HFFc6 (cell line): ENCODE measurements around the gene FOXC1. TPM values are rescaled to one million over a fixed set of nuclear protein-coding genes. Genes with fewer than 3 reads are reported as not detected.

Experiments used
- DNase-seq: peaks from one replicate; pipeline ENCODE4 v3.0.0-alpha.2; 2018
- H3K27ac Mint-ChIP-seq: 2 replicates; pipeline ENCODE4 v1.8.0; 2020; ENCODE audit warnings: mild to moderate bottlenecking, mixed read lengths
- H3K27me3 Mint-ChIP-seq: 2 replicates; pipeline ENCODE4 v1.8.0; 2021; ENCODE audit warnings: mild to moderate bottlenecking, moderate library complexity, mixed read lengths; ENCODE audit not compliant: insufficient read depth
- H3K36me3 Mint-ChIP-seq: 2 replicates; pipeline ENCODE4 v1.8.0; 2021; ENCODE audit warnings: low read depth, mixed read lengths
- H3K4me1 Mint-ChIP-seq: 2 replicates; pipeline ENCODE4 v1.8.0; 2020; ENCODE audit warnings: low read depth, mixed read lengths
- H3K4me3 Mint-ChIP-seq: 2 replicates; pipeline ENCODE4 v1.8.0; 2020; ENCODE audit warnings: mild to moderate bottlenecking, moderate library complexity, mixed read lengths
- H3K9me3 Mint-ChIP-seq: 2 replicates; pipeline ENCODE4 v1.8.0; 2020; ENCODE audit warnings: mild to moderate bottlenecking, mixed read lengths
- total RNA-seq, 6 experiments: library from RNA; stranded (reverse); fragmentation: NEBNext Ultra II Directional; extraction: Animal tissue kit (Norgen Biotek cat#: 25700); gene quantifications; 2 replicates in 1 of 6; 3 replicates in 5 of 6; pipeline ENCODE4 v1.2.3, GENCODE V29; 2021
- TF ChIP-seq, protein P1 (sequence below): fragments of 200-600 bp; sonication (generic); IDR thresholded peaks from 2 replicates; pipeline ENCODE4 v1.5.0; 2021; ENCODE audit warnings: antibody characterized with exemption, mild to moderate bottlenecking

Gene FOXC1
- total RNA-seq, 6 experiments from 2014 or later, result 15.8 to 18.0 (median 16.9) TPM

DNA sequence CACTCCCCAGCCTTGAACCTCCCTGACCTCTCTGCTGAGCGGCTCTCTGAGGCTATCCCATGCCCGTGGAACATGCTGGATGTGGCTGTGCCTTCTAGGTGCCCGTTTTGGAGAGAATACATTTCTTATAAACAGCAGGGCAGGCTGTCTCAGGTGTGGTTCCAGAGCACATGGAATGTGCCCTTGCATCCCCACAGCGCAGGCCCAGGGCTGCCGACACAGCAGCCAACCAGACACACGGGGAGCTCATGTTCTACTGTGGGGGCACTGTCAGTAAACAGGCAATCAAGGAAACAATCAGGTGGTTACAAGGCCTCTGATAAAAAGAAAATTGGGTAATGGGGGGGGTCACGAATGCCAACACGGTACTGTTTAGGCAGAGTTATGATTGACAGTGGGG is 30.8 kb downstream of the FOXC1 start:
- H3K4me1 Mint-ChIP-seq, result peaks cover 7% of the 10 kb centered on the region
- peaks cover 3% of the 10 kb centered on the region for H3K27me3 Mint-ChIP-seq
- no peak for DNase-seq
- no peaks in the 10 kb centered on the region; the same call in 1 of the 2 replicates for H3K36me3 Mint-ChIP-seq
- H3K4me3 Mint-ChIP-seq, result no peak overlapping the region
- TF ChIP-seq, protein P1, sequence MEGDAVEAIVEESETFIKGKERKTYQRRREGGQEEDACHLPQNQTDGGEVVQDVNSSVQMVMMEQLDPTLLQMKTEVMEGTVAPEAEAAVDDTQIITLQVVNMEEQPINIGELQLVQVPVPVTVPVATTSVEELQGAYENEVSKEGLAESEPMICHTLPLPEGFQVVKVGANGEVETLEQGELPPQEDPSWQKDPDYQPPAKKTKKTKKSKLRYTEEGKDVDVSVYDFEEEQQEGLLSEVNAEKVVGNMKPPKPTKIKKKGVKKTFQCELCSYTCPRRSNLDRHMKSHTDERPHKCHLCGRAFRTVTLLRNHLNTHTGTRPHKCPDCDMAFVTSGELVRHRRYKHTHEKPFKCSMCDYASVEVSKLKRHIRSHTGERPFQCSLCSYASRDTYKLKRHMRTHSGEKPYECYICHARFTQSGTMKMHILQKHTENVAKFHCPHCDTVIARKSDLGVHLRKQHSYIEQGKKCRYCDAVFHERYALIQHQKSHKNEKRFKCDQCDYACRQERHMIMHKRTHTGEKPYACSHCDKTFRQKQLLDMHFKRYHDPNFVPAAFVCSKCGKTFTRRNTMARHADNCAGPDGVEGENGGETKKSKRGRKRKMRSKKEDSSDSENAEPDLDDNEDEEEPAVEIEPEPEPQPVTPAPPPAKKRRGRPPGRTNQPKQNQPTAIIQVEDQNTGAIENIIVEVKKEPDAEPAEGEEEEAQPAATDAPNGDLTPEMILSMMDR, result no peak
- H3K9me3 Mint-ChIP-seq, result no peaks in the 10 kb centered on the region
- H3K27ac Mint-ChIP-seq, result no peak overlapping the region

DNA sequence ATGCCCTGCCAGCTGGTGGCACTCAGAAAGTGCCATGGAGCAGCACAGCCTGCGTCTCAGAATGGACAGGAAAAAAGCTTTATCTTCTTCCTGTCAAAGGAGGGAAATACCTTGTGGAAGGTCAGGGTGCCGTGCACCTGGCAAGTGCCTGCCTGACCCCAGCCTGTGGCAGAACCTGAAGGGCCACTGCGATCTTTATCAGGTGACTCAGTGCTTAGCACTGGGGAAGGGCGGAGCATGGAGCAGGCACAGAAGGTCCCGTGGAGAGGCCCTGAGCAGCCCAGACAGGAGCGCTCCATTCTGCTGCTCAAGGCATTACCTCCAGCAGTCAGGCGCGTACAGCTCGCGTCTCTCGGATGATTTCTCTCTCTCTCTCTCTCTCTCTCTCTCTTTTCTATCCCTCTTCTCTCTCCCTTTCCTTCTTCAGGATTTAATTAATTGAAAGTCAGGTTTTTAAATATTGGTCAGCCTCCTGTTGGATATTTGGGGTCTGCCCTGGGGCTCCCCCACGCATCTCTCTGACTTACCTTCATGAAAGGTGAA is 31.7 kb downstream of the FOXC1 start:
- H3K4me3 Mint-ChIP-seq, result no peak overlapping the region
- no peaks in the 10 kb centered on the region for H3K9me3 Mint-ChIP-seq
- peaks cover 6% of the 10 kb centered on the region for H3K27me3 Mint-ChIP-seq
- H3K4me1 Mint-ChIP-seq, result peaks cover 16% of the 10 kb centered on the region
- TF ChIP-seq, protein P1, result no peak
- no peak for DNase-seq
- H3K36me3 Mint-ChIP-seq, result no peaks in the 10 kb centered on the region; the same call in 1 of the 2 replicates
- no peak overlapping the region for H3K27ac Mint-ChIP-seq

GRCh38 chr6:1643111-1643510 is 33.4 kb downstream of the FOXC1 start:
- DNase-seq, result no peak
- H3K9me3 Mint-ChIP-seq, result no peaks in the 10 kb centered on the region
- H3K36me3 Mint-ChIP-seq, result no peaks in the 10 kb centered on the region; the same call in 1 of the 2 replicates
- TF ChIP-seq, protein P1, result no peak
- H3K27ac Mint-ChIP-seq, result no peak overlapping the region
- no peak overlapping the region for H3K4me3 Mint-ChIP-seq
- peaks cover 16% of the 10 kb centered on the region for H3K4me1 Mint-ChIP-seq
- peaks cover 6% of the 10 kb centered on the region for H3K27me3 Mint-ChIP-seq

DNA sequence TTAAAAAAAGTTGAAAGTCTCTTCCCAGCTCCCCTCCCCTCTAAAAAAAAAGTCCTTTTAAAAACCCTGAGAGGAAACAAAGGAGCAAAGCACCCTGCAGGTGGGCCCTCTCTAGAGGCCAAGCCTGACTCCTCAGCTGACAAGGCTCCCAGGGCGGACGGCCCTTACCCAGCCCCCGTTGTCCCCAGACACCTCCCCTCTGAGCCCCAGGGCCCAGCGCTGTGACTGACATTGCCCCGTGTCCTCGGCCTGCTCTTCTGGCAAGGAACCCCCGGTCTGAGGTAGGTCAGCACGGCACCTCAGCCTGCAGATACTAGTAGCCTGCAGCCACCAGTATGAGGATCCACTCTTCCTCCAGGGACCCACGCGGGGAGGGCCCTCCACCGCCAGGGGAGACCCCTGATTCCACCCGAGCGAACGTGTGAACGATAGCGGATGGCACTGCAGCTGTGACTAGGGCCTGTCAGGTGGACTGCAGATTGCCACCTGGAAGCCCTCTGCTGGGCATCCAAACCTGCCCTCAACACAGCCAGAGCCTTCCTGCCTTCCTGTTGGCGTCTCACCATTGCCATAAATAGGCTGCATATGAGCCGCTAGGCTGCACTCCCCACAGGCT is 34.2 kb downstream of the FOXC1 start:
- H3K4me1 Mint-ChIP-seq, result peaks cover 16% of the 10 kb centered on the region
- H3K27ac Mint-ChIP-seq, result no peak overlapping the region
- peaks cover 6% of the 10 kb centered on the region for H3K27me3 Mint-ChIP-seq
- H3K36me3 Mint-ChIP-seq, result no peaks in the 10 kb centered on the region; the same call in 1 of the 2 replicates
- H3K9me3 Mint-ChIP-seq, result no peaks in the 10 kb centered on the region
- no peak overlapping the region for H3K4me3 Mint-ChIP-seq
- DNase-seq, result no peak
- TF ChIP-seq, protein P1, result no peak

DNA sequence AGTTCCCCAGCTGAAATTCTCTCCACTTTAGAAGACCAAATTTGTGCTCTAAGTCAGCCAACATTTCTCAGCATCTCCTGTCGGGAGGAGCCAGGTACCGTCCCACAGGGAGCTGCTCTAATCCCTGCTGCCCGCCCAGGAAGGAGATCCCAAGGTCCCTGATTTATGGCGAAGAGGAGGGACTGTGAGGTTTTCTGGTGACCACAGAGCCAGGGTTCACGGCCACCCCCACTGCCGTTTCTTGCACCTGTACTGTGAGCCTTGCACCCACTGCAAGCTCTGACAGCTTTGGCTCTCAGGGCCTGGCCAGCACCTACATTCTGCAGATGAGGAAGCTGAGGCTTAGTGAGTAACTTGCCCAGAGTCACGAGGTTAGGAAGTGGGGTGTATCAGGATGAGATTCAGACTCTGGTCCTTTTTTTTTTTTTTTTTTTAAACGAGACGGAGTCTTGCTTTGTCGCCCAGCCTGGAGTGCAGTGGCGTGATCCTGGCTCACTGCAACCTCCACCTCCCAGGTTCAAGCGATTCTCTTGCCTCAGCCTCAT is 34.9 kb downstream of the FOXC1 start:
- peaks cover 6% of the 10 kb centered on the region for H3K27me3 Mint-ChIP-seq

More for the DNA sequence above, 34.9 kb downstream of the FOXC1 start:
- Mint-ChIP-seq H3K36me3 (no peaks in the 10 kb centered on the region; the same call in 1 of the 2 replicates), H3K4me1 (peaks cover 16% of the 10 kb centered on the region), H3K9me3 (no peaks in the 10 kb centered on the region), H3K27ac (no peak overlapping the region), H3K4me3 (no peak overlapping the region)
- no peak for DNase-seq
- TF ChIP-seq, protein P1, result no peak
